Stomach (tissue), 9 donors: ENCODE results near the gene FTO. TPM values are rescaled to one million over a fixed set of nuclear protein-coding genes. Genes with fewer than 3 reads are reported as not detected.
A peak's percentile ranks its signal among the peaks of the same experiment; 100 is the strongest.

Source experiments
- DNase-seq, 2 donors: peaks; one replicate each; pipeline versions ENCODE4 v3.0.0 to v3.0.0-alpha.2; 2013 to 2019
- H3K27ac ChIP-seq, 5 donors: fragments of 200-600 bp in 4 of 5; sonication (generic) in 4 of 5; one replicate each; pipeline ENCODE4 v1.5.1; 2013 to 2019; ENCODE audit warnings: mild to moderate bottlenecking in 1 of 5, moderate library complexity in 1 of 5
- H3K27me3 ChIP-seq, 3 donors: fragments of 200-600 bp; sonication (generic); one replicate each; pipeline ENCODE4 v1.5.1; 2017 to 2019; ENCODE audit warnings: mixed run types in 1 of 3
- H3K36me3 ChIP-seq, 4 donors: fragments of 200-600 bp; sonication (generic); 1 replicate in 3 of 4; 2 replicates in 1 of 4; pipeline ENCODE4 v1.5.1; 2016 to 2019
- H3K4me1 ChIP-seq, 4 donors: fragments of 200-600 bp; sonication (generic); one replicate each; pipeline ENCODE4 v1.5.1; 2016 to 2019
- H3K4me3 ChIP-seq, 4 donors: fragments of 200-600 bp; sonication (generic) in 3 of 4; one replicate each; pipeline ENCODE4 v1.5.1; 2016 to 2019; ENCODE audit warnings: mild to moderate bottlenecking in 1 of 4
- H3K9me3 ChIP-seq, 4 donors: fragments of 200-600 bp; sonication (generic); one replicate each; pipeline ENCODE4 v1.5.1; 2016 to 2019
- CTCF ChIP-seq, 7 experiments: fragments of 450-650 bp in 4 of 7; fragments of 200-600 bp in 3 of 7; sonication (generic) in 3 of 7; IDR thresholded peaks; one replicate each; pipeline ENCODE4 v1.5.1; 2016 to 2019; ENCODE audit warnings: antibody characterized with exemption in 7 of 7, control low read depth in 2 of 7, mild to moderate bottlenecking in 1 of 7
- EP300 ChIP-seq: sonication (generic); formaldehyde crosslinking; IDR thresholded peaks from one replicate; pipeline ENCODE4 v1.6.1; 2017; ENCODE audit warnings: antibody characterized with exemption
- POLR2A ChIP-seq, 4 donors: fragments of 450-650 bp; IDR thresholded peaks; one replicate each; pipeline ENCODE4 v1.6.1; 2016; ENCODE audit warnings: antibody characterized with exemption in 4 of 4, control low read depth in 2 of 4, mild to moderate bottlenecking in 1 of 4, moderate library complexity in 1 of 4
- POLR2AphosphoS5 ChIP-seq, 3 donors: sonication (generic); formaldehyde crosslinking; IDR thresholded peaks; one replicate each; pipeline ENCODE4 v1.6.1; 2016; ENCODE audit warnings: antibody characterized with exemption in 3 of 3
- WGBS, 5 donors: extraction: QIAGEN DNeasy Blood & Tissue Kit in 3 of 5; methylation state at CpG; one replicate each; pipeline versions ENCODE4 v1.1.5 to v1.1.7; 2013 to 2018; 5-methylcytosine and 5-hydroxymethylcytosine counted together
- intact Hi-C: fragments of 100-400 bp; cut with DNase I; formaldehyde crosslinking; loops from one replicate; pipeline ENCODE4 v1.15.1; 2023; ENCODE audit warnings: low total_unique reads
- polyA plus RNA-seq, 3 donors: library from polyadenylated mRNA; stranded (reverse); fragments of 200-250 nt; gene quantifications; one replicate each; pipeline ENCODE4 v1.2.3, GENCODE V29; 2013
- total RNA-seq, 5 donors: library from RNA; depleted of rRNA; stranded (reverse); fragments of >200 nt; gene quantifications; one replicate each; pipeline versions ENCODE4 v1.1.0 to v1.2.3, GENCODE V29; 2014 to 2016
- donor health status: healthy with polysubstance abuse.
- donor health status: Bipolar disorder and iron deficiency.
- donor health status: healthy.

The FTO gene
- total and polyA plus RNA-seq, 8 donors, result 9.3 to 88.7 (median 24.6) TPM

- intact Hi-C loops, result no loop called here
- no peak for TF ChIP-seq POLR2A (IDR thresholded peaks at IDR 0.05)
- TF ChIP-seq EP300, result no peak
- TF ChIP-seq CTCF (IDR thresholded peaks at IDR 0.05), result no peak
- no peak for TF ChIP-seq POLR2AphosphoS5 (IDR thresholded peaks at IDR 0.05)
- Histone ChIP-seq H3K4me1 (peaks cover 0 to 10% (median 8%) of the 10 kb centered on the region in 4 donors), H3K9me3 (no peaks in the 10 kb centered on the region), H3K27me3 (no peaks in the 10 kb centered on the region), H3K36me3 (peaks cover 0 to 20% (median 9%) of the 10 kb centered on the region in 4 donors), H3K4me3 (no peak overlapping the region), H3K27ac (peak overlapping the region in 2 of 5 donors; percentile 8 to 25)
- 85 to 94% (median 86%) methylated on average over 2 of the region's 2 CpGs for WGBS, 5 donors
- no peak for DNase-seq
These were observed 161.0 kb downstream of the FTO start for GRCh38 chr16:53864819-53865493.

- DNase-seq, result no peak
- H3K27me3 ChIP-seq, result no peaks in the 10 kb centered on the region
- intact Hi-C loops, result no loop called here
- H3K36me3 ChIP-seq, result peaks cover 0 to 14% (median 11%) of the 10 kb centered on the region in 4 donors
- no peak overlapping the region for H3K4me3 ChIP-seq
- TF ChIP-seq CTCF (IDR thresholded peaks at IDR 0.05) (no peak), EP300 (no peak), POLR2A (IDR thresholded peaks at IDR 0.05) (no peak), POLR2AphosphoS5 (IDR thresholded peaks at IDR 0.05) (no peak)
- 26 to 33% (median 29%) methylated on average over 1 of the region's 1 CpG for WGBS, 5 donors
- peaks cover 0 to 1% (median 0%) of the 10 kb centered on the region in 4 donors for H3K9me3 ChIP-seq
- peaks cover 0 to 10% (median 8%) of the 10 kb centered on the region in 4 donors for H3K4me1 ChIP-seq
- peak overlapping the region in 1 of 5 donors; percentile 8 for H3K27ac ChIP-seq
These were observed 161.5 kb downstream of the FTO start for GRCh38 chr16:53865494-53865863.

GRCh38 chr16:53866520-53866919 is 162.6 kb downstream of the FTO start:
- Histone ChIP-seq H3K4me3 (no peak overlapping the region), H3K27ac (no peak overlapping the region), H3K27me3 (no peaks in the 10 kb centered on the region), H3K36me3 (peaks cover 0 to 17% (median 11%) of the 10 kb centered on the region in 4 donors), H3K4me1 (peaks cover 0 to 10% (median 8%) of the 10 kb centered on the region in 4 donors), H3K9me3 (peaks cover 0 to 9% (median 3%) of the 10 kb centered on the region in 4 donors)
- TF ChIP-seq POLR2A (IDR thresholded peaks at IDR 0.05) (no peak), CTCF (IDR thresholded peaks at IDR 0.05) (no peak), EP300 (no peak), POLR2AphosphoS5 (IDR thresholded peaks at IDR 0.05) (no peak)
- WGBS, 5 donors, result 81 to 95% (median 90%) methylated on average over 1 of the region's 1 CpG
- intact Hi-C loops, result no loop called here
- DNase-seq, result no peak

GRCh38 chr16:53870831-53871230 is 166.9 kb downstream of the FTO start:
- intact Hi-C loops, result no loop called here
- no peaks in the 10 kb centered on the region for H3K27me3 ChIP-seq
- DNase-seq, result no peak
- peaks cover 0 to 20% (median 12%) of the 10 kb centered on the region in 4 donors for H3K36me3 ChIP-seq
- no peak overlapping the region for H3K4me3 ChIP-seq
- H3K4me1 ChIP-seq, result no peaks in the 10 kb centered on the region
- TF ChIP-seq POLR2AphosphoS5 (IDR thresholded peaks at IDR 0.05) (no peak), EP300 (no peak), POLR2A (IDR thresholded peaks at IDR 0.05) (no peak), CTCF (IDR thresholded peaks at IDR 0.05) (no peak)
- 95 to 98% (median 97%) methylated on average over 1 of the region's 1 CpG for WGBS, 5 donors
- peaks cover 0 to 9% (median 3%) of the 10 kb centered on the region in 4 donors for H3K9me3 ChIP-seq
- H3K27ac ChIP-seq, result no peak overlapping the region
